ENCODE data around the gene ABCD4. TPM values are rescaled to one million over a fixed set of nuclear protein-coding genes. Genes with fewer than 3 reads are reported as not detected.

Gene ABCD4
- total RNA-seq, 4 donors from 2014 or later: 28.9 to 49.8 (median 43.2) TPM

DNA sequence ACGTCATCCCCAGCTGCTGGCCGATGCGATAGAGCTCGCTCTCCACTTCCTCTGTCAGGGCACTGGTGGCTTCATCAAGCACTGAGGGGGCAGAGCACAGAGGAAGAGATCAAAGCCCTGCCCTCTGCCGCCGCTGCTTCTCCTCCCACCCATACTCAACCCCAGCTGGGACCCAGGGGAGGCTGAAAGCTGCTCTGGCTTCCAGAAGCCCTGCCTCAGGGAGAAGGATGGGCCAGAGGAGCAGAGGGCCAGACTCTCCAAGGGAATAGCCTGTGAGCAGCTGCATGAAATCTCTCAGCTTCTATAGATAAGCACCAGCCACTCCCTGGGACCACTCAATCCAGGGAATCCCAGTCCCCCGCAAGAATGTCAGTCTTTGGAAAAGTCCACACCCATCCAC is 16.0 kb downstream of the ABCD4 start:
- TF ChIP-seq, protein P1, sequence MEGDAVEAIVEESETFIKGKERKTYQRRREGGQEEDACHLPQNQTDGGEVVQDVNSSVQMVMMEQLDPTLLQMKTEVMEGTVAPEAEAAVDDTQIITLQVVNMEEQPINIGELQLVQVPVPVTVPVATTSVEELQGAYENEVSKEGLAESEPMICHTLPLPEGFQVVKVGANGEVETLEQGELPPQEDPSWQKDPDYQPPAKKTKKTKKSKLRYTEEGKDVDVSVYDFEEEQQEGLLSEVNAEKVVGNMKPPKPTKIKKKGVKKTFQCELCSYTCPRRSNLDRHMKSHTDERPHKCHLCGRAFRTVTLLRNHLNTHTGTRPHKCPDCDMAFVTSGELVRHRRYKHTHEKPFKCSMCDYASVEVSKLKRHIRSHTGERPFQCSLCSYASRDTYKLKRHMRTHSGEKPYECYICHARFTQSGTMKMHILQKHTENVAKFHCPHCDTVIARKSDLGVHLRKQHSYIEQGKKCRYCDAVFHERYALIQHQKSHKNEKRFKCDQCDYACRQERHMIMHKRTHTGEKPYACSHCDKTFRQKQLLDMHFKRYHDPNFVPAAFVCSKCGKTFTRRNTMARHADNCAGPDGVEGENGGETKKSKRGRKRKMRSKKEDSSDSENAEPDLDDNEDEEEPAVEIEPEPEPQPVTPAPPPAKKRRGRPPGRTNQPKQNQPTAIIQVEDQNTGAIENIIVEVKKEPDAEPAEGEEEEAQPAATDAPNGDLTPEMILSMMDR (IDR thresholded peaks at IDR 0.05; ENCODE audit: low read depth): no peak

DNA sequence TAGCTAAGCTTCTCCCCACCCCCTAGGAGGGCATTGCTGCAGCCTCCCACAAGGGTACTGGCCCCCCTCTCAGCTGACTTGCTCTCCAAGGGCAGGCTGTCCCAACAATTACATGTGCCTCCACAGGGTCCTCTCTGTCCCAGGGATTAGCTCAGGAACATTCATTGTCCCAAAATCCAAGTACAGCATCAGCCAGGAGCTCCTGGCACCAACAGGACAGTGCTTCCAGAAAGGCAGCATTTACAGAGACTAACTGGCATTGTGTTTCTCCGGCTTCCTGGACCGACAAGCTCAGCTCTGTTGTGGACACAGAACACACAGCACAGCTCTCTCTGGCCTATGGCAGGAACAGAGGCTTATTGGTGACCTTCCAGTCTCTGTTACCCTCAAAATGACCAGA is 21.7 kb downstream of the ABCD4 start:
- TF ChIP-seq, protein P1 (IDR thresholded peaks at IDR 0.05; ENCODE audit: low read depth): no peak

DNA sequence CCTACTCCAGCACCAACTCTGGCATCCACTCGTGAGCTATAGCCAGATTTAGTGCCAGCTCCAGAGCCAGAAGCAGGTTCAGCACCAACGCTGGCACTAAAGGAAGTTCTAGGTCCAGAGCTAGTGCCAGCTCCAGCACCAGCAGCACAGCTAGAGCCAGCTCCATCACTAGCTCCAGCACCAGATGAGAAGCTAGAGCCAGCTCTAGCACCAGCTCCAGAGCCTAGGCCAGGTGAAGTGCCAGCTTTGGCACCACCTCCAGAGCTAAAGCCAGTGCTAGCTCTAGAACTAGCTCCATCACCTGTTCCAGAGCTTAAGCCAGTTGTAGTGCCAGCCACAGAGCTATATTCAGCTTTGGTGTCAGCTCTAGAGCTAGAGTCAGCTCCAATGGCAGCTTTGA is 24.7 kb downstream of the ABCD4 start:
- TF ChIP-seq, protein P1 (IDR thresholded peaks at IDR 0.05; ENCODE audit: low read depth): no peak

DNA sequence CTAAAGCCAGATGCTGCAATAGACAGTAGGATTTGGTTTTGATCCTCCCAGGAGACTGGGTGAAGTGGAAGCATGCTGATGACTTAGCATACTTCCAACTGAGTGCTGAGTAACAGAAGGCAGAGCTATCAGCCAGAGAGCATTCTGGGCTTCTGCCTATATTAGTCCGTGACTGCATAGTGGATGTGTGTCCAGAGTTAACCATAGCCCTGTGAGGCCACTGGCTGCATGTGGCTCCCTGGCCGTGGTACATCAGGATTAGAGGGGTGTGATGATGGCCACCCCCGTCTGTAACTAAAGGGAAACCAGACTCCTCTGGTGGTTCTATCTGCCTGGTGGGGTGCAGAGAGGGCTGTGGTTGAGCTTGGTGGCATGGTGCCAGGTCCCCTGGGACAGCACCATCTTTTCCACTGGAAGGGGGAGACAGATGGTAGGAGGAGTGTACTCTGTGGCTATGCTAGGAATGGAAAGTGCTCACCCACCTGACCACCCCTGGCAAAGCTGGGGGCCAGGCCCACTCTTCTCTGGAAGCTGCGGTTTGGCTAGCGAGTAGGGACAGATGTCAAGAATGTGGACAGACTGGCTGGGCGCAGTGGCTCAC is 27.4 kb downstream of the ABCD4 start:
- TF ChIP-seq, protein P1 (IDR thresholded peaks at IDR 0.05; ENCODE audit: low read depth): no peak

DNA sequence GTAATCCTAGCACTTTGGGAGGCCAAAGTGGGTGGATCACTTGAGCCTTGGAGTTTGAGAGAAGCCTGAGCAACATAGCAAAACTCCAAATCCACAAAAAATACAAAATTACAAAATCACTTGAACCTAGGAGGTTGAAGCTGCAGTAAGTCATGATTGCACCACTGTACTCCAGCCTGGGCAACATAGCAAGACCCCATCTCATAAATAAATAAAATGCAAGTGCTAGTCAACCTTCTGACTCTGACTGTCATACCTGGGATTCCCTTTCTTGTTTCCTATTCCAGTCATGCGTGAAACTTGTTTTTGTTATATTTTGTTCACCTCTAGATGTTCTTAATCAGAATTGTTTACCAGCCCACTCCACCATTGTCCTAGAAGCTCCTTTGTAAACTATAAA is 31.4 kb downstream of the ABCD4 start:
- TF ChIP-seq, protein P1 (IDR thresholded peaks at IDR 0.05; ENCODE audit: low read depth): no peak

DNA sequence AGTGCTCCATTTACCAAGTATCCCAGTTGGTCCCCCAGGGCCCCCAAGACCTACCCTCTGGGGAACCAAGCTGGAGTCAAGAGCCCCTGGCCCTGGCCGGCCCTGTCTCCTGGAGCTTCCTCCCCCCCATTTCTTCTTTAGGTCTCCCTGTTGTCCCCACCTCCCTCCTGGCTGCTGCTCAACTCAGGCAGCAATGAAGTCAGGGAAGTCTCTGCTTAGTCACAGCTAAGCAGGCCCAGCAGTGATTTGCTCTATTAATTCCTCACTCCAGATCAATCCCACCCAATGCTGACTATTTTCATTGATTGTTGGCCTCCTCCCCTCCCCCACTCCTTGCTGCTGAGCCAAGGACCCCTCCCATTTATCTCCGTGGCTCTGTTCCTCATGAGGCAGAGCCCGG is 35.1 kb downstream of the ABCD4 start:
- TF ChIP-seq, protein P1 (IDR thresholded peaks at IDR 0.05; ENCODE audit: low read depth): no peak

DNA sequence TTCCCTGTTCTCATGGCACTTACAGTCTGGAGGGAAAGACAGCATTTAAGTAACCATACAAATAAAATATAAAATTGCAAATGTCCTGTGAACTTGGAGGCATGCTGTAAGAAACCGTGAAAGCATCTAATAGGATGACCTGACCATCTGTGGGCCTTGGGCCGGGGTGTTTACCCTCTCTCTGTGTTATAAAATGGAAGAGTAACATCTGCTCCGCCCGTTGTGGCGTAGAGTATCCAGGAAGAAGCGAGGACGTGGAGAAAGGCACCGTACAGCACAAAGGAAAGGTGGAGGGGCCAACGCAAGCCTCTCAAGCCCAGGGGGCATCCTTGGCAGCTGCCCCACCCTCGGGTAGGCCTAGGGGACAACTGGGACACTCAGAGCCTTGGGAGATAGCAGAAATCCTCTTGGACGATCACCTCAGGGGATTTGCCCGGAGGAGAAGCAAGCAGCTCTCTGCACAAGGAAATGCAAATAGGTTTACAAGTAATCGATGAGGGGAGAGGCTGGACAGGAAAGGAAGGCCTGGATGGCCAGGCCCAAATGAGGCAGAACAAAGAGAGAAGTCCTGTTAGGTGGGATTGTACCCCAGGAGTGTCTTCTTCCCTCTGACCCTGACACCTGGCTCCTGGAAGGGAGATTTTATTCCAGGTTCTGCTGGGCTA is 37.3 kb downstream of the ABCD4 start:
- TF ChIP-seq, protein P1 (IDR thresholded peaks at IDR 0.05; ENCODE audit: low read depth): no peak
